GM21786 (cell line): ENCODE data around the gene MERTK.
"Not testable (repeated sequence)": the region's sequence is repeated elsewhere in the genome, so short reads cannot be mapped to it uniquely, and the experiment has no call there.

ENCODE experiments used
- ATAC-seq: cut with Tn5 transposase; IDR thresholded peaks from one replicate; pipeline ENCODE4 v1.9.1; 2021; ENCODE audit not compliant: unreplicated experiment

Gene MERTK

GRCh38 chr2:111897924-111898702, at the start of gene MERTK:
Gene MERTK, plus strand, starts transcription at chr2:111898607. Its CDS starts 129 bp downstream, at chr2:111898736.
- peak; percentile 58 for ATAC-seq

GRCh38 chr2:111850646-111851045, 47.8 kb upstream of the MERTK start:
- peak; percentile 65 for ATAC-seq

GRCh38 chr2:111852544-111852943, 45.9 kb upstream of the MERTK start:
- ATAC-seq, result not testable (repeated sequence)

GRCh38 chr2:111860005-111860404, 38.4 kb upstream of the MERTK start:
- ATAC-seq, result not testable (repeated sequence)

GRCh38 chr2:111865124-111865523, 33.3 kb upstream of the MERTK start:
- ATAC-seq, result not testable (repeated sequence)

- not testable (repeated sequence) for ATAC-seq
Measured at GRCh38 chr2:111872806-111873205, 25.6 kb upstream of the MERTK start.

GRCh38 chr2:111883661-111884591, 14.5 kb upstream of the MERTK start, which contains the start of gene ANAPC1:
Gene ANAPC1, minus strand, starts transcription at chr2:111884193. Its CDS starts 3,368 bp downstream, at chr2:111880825.
- peak; percentile 78 for ATAC-seq

- peak; percentile 7 for ATAC-seq
Measured at GRCh38 chr2:111884592-111884964, 13.8 kb upstream of the MERTK start.

GRCh38 chr2:111896024-111896423, 2.4 kb upstream of the MERTK start:
- ATAC-seq, result no peak

- ATAC-seq, result no peak
Measured at GRCh38 chr2:111896576-111896975, 1.8 kb upstream of the MERTK start.

- ATAC-seq, result peak; percentile 16
Measured at GRCh38 chr2:111897630-111897923, 830 bp upstream of the MERTK start.

GRCh38 chr2:111898703-111899514, 502 bp downstream of the MERTK start:
- ATAC-seq, result peak; percentile 10

- no peak for ATAC-seq
Measured at GRCh38 chr2:111900859-111901258, 2.5 kb downstream of the MERTK start.

GRCh38 chr2:111903516-111903915, 5.1 kb downstream of the MERTK start:
- no peak for ATAC-seq

- ATAC-seq, result no peak
Measured at GRCh38 chr2:111903930-111904439, 5.6 kb downstream of the MERTK start.

GRCh38 chr2:111904726-111905474, 6.5 kb downstream of the MERTK start:
- ATAC-seq, result no peak

GRCh38 chr2:111905475-111905869, 7.1 kb downstream of the MERTK start:
- not testable (repeated sequence) for ATAC-seq

GRCh38 chr2:111905990-111906735, 7.8 kb downstream of the MERTK start:
- ATAC-seq, result peak; percentile 56

- no peak for ATAC-seq
Measured at GRCh38 chr2:111908578-111908977, 10.2 kb downstream of the MERTK start.
